GM15510 (cell line): ENCODE results near the gene NUP62.

Source experiments
- POLR2A ChIP-seq: IDR thresholded peaks from 3 replicates; pipeline ENCODE4 v1.6.1; 2011; ENCODE audit warnings: borderline replicate concordance; ENCODE audit not compliant: insufficient read length; ENCODE audit errors: extremely low read depth

Gene NUP62

GRCh38 chr19:49862391-49863253 is 66.7 kb downstream of the NUP62 start:
- no peak for TF ChIP-seq POLR2A

GRCh38 chr19:49861541-49862378 is 67.5 kb downstream of the NUP62 start:
- TF ChIP-seq POLR2A, result no peak

- no peak for TF ChIP-seq POLR2A
Observed at GRCh38 chr19:49861107-49861506, 68.2 kb downstream of the NUP62 start.

GRCh38 chr19:49860336-49861102 is 68.8 kb downstream of the NUP62 start:
- TF ChIP-seq POLR2A, result no peak

GRCh38 chr19:49859682-49860335 is 69.5 kb downstream of the NUP62 start:
- no peak for TF ChIP-seq POLR2A

- no peak for TF ChIP-seq POLR2A
Observed at GRCh38 chr19:49858088-49858985, 71.0 kb downstream of the NUP62 start.

- no peak for TF ChIP-seq POLR2A
Observed at GRCh38 chr19:49857838-49858087, 71.5 kb downstream of the NUP62 start.

GRCh38 chr19:49857061-49857837 is 72.1 kb downstream of the NUP62 start:
- peak; percentile 18 for TF ChIP-seq POLR2A
